Panc1 (cell line): ENCODE results near the gene F2R. TPM values are rescaled to one million over a fixed set of nuclear protein-coding genes. Genes with fewer than 3 reads are reported as not detected.

Experiments used
- ATAC-seq: fragments of 200-7000 bp; cut with Tn5 transposase; 2 replicates; pipeline ENCODE4 v1.9.1; 2020; ENCODE audit warnings: mild to moderate bottlenecking, moderate library complexity
- BruUV-seq: library from RNA; stranded (reverse); fragments of 400-500 nt; replicated peaks from 2 replicates; lab custom pipeline; 2021; lab: Mats Ljungman, UMichigan
- CTCF ChIA-PET: fragments of 300-600 bp; sonication (Branson Sonifier 250); formaldehyde crosslinking; loops from one replicate; lab custom pipeline; 2022; ENCODE audit warnings: antibody characterized with exemption; lab: Charles Lee
- POLR2A ChIA-PET: fragments of 300-600 bp; sonication (Branson Sonifier 250); formaldehyde crosslinking; loops from one replicate; lab custom pipeline; 2022; ENCODE audit warnings: antibody characterized with exemption; lab: Charles Lee
- DNase-seq: peaks from one replicate; pipeline ENCODE4 v3.0.0-alpha.2; 2010; ENCODE audit warnings: low read depth, low spot score
- H3K27ac ChIP-seq: 2 replicates; pipeline ENCODE4 v1.5.1; 2011; ENCODE audit warnings: mild to moderate bottlenecking, low read length, inconsistent platforms
- H3K27me3 ChIP-seq: fragments of 200-500 bp; sonication (Bioruptor generic); 2 replicates; pipeline ENCODE4 v1.6.0; 2014; ENCODE audit warnings: low read length, inconsistent platforms; ENCODE audit not compliant: control insufficient read depth, insufficient read depth
- H3K36me3 ChIP-seq: fragments of 200-500 bp; sonication (Bioruptor generic); 2 replicates; pipeline ENCODE4 v1.5.1; 2014; ENCODE audit warnings: inconsistent platforms, mild to moderate bottlenecking, low read length, moderate library complexity; ENCODE audit not compliant: control insufficient read depth, insufficient read depth
- H3K4me1 ChIP-seq: 2 replicates; pipeline ENCODE4 v1.5.1; 2011; ENCODE audit warnings: inconsistent platforms, mild to moderate bottlenecking, low read length, moderate library complexity; ENCODE audit not compliant: control insufficient read depth, insufficient read depth
- H3K4me3 ChIP-seq, 2 experiments: 2 replicates each; pipeline ENCODE4 v1.5.1; 2011 to 2012; ENCODE audit warnings: low read depth in 2 of 2, low read length in 2 of 2, mild to moderate bottlenecking in 2 of 2, inconsistent platforms in 1 of 2, moderate library complexity in 1 of 2
- H3K9me3 ChIP-seq: fragments of 200-500 bp; sonication (Bioruptor generic); 2 replicates; pipeline ENCODE4 v1.5.1; 2014; ENCODE audit warnings: low read depth, mild to moderate bottlenecking, inconsistent platforms, low read length, moderate library complexity; ENCODE audit not compliant: control insufficient read depth, insufficient read depth
- CTCF ChIP-seq: fragments of 450-650 bp; IDR thresholded peaks from 2 replicates; pipeline ENCODE4 v1.5.1; 2017; ENCODE audit warnings: mild to moderate bottlenecking
- POLR2AphosphoS5 ChIP-seq: IDR thresholded peaks from 2 replicates; pipeline ENCODE4 v1.6.1; 2012; ENCODE audit warnings: mild to moderate bottlenecking, low read depth, low read length, moderate library complexity
- SIN3A ChIP-seq: IDR thresholded peaks from 2 replicates; pipeline ENCODE4 v1.6.1; 2012; ENCODE audit warnings: low read depth, mild to moderate bottlenecking, low read length, moderate library complexity, borderline replicate concordance; ENCODE audit not compliant: insufficient read depth
- TCF7L2 ChIP-seq: IDR thresholded peaks from 2 replicates; pipeline ENCODE4 v1.6.1; 2011; ENCODE audit warnings: mild to moderate bottlenecking, low read depth, low read length, inconsistent platforms
- in situ Hi-C: cut with HindIII; loops from 2 replicates; pipeline ENCODE4 v1.10.0; 2016; ENCODE audit warnings: low sequenced_read_pairs, low pct_unique_long_range_greater_than_20kb
- intact Hi-C: fragments of 100-400 bp; cut with micrococcal nuclease; formaldehyde crosslinking; loops from one replicate; pipeline ENCODE4 v1.10.0; 2022; ENCODE audit not compliant: unreplicated experiment
- total RNA-seq: library from RNA; stranded (reverse); gene quantifications from one replicate; pipeline ENCODE4 v1.2.1, GENCODE V29; 2021; ENCODE audit not compliant: unreplicated experiment
- TF ChIP-seq, protein P1 (sequence below), 2 experiments: IDR thresholded peaks; 2 replicates each; pipeline ENCODE4 v1.6.1; 2011 to 2012; ENCODE audit warnings: low read depth in 2 of 2, control low read depth in 1 of 2, low read length in 1 of 2, mild to moderate bottlenecking in 1 of 2, moderate library complexity in 1 of 2; ENCODE audit not compliant: insufficient read depth in 1 of 2

The F2R gene
- total RNA-seq, 1 experiment from 2014 or later, result 26.0 TPM

GRCh38 chr5:76754668-76755078 lies 38.7 kb downstream of the F2R start:
- Histone ChIP-seq H3K9me3 (no peaks in the 10 kb centered on the region), H3K4me1 (no peaks in the 10 kb centered on the region), H3K36me3 (no peaks in the 10 kb centered on the region), H3K4me3 (no peak overlapping the region), H3K27ac (no peak overlapping the region), H3K27me3 (no peaks in the 10 kb centered on the region)
- intact Hi-C loops (no loop called here), in situ Hi-C loops (no loop called here)
- no peak for TF ChIP-seq TCF7L2
- TF ChIP-seq, protein P1, sequence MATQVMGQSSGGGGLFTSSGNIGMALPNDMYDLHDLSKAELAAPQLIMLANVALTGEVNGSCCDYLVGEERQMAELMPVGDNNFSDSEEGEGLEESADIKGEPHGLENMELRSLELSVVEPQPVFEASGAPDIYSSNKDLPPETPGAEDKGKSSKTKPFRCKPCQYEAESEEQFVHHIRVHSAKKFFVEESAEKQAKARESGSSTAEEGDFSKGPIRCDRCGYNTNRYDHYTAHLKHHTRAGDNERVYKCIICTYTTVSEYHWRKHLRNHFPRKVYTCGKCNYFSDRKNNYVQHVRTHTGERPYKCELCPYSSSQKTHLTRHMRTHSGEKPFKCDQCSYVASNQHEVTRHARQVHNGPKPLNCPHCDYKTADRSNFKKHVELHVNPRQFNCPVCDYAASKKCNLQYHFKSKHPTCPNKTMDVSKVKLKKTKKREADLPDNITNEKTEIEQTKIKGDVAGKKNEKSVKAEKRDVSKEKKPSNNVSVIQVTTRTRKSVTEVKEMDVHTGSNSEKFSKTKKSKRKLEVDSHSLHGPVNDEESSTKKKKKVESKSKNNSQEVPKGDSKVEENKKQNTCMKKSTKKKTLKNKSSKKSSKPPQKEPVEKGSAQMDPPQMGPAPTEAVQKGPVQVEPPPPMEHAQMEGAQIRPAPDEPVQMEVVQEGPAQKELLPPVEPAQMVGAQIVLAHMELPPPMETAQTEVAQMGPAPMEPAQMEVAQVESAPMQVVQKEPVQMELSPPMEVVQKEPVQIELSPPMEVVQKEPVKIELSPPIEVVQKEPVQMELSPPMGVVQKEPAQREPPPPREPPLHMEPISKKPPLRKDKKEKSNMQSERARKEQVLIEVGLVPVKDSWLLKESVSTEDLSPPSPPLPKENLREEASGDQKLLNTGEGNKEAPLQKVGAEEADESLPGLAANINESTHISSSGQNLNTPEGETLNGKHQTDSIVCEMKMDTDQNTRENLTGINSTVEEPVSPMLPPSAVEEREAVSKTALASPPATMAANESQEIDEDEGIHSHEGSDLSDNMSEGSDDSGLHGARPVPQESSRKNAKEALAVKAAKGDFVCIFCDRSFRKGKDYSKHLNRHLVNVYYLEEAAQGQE (IDR thresholded peaks at IDR 0.05; ENCODE audit: insufficient read depth in 1 of 2, low read depth in 2 of 2, low read length in 1 of 2), result no peak
- TF ChIP-seq CTCF, result no peak
- no peak for TF ChIP-seq POLR2AphosphoS5
- TF ChIP-seq SIN3A, result no peak
- ChIA-PET POLR2A (no interaction called here), CTCF (no interaction called here)
- no TSS peak for BruUV-seq
- no peak for DNase-seq
- ATAC-seq, result no peak

DNA sequence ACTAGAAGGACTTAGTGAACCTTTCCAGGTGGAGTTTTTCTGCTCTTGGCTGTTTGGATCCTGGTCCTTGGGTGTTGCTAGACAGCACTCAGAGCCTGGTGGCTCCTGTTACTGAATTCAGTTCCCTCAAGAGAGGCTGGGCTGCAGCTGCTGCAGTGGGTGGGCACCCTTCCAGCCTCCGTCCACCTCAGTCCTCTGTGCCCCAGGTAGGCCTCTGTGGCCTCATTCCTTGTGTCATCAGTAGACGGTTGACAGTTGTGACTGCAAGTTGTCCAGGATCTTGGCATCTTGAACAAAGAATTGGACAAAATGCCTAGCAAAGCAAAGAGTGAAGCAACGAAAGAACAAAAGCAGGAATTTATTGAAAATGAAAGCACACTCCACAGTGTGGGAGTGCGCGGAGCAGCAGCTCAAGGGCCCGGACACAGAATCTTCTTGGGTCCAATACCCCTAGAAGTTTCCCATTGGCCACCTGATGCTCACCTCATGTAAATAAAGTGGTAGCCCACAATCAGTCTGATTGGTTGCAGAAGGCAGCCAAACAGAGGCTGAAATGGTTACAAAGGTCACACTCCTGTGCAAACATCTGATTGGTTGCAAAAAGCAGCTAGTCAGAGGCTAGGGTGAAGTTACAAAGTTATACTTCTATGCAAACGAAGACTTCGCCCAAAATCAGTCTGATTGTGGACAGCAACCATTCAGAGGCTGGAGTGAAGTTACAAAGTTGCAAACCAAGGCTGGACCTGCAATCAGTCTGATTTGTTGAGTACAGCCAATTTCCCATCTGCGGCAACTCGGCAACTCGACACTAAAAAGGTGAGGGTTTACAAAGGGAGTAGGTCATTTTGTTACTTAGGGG lies 40.1 kb downstream of the F2R start:
- H3K27ac ChIP-seq, result no peak overlapping the region
- no peaks in the 10 kb centered on the region for H3K9me3 ChIP-seq
- TF ChIP-seq, protein P1 (IDR thresholded peaks at IDR 0.05; ENCODE audit: insufficient read depth in 1 of 2, low read depth in 2 of 2, low read length in 1 of 2), result no peak
- TF ChIP-seq POLR2AphosphoS5 (no peak), CTCF (no peak), SIN3A (no peak), TCF7L2 (no peak)
- ATAC-seq (no peak), DNase-seq (no peak)
- POLR2A ChIA-PET, result no interaction called here
- no peaks in the 10 kb centered on the region for H3K36me3 ChIP-seq
- no peaks in the 10 kb centered on the region for H3K27me3 ChIP-seq
- no peaks in the 10 kb centered on the region for H3K4me1 ChIP-seq
- BruUV-seq, result no TSS peak
- H3K4me3 ChIP-seq, result no peak overlapping the region
- intact Hi-C loops (no loop called here), in situ Hi-C loops (no loop called here)
- CTCF ChIA-PET, result interaction anchor here (1.1 to 1.2 kb wide), 2 partner anchors 19 kb away, joined by 3 read pairs; no protein-coding TSS in a partner anchor
